H9 (cell line): ENCODE results near the gene PLD2. TPM values are rescaled to one million over a fixed set of nuclear protein-coding genes. Genes with fewer than 3 reads are reported as not detected.

ENCODE experiments used
- DNase-seq: peaks from one replicate; pipeline ENCODE4 v3.0.0-alpha.2; 2017
- H2AFZ ChIP-seq: one replicate; pipeline ENCODE4 v1.6.1; 2013; ENCODE audit warnings: mild to moderate bottlenecking, low read length, control low read depth, moderate library complexity
- H2AK5ac ChIP-seq: 2 replicates; pipeline ENCODE4 v1.6.1; 2013; ENCODE audit warnings: low read length, control low read depth, mixed read lengths; ENCODE audit not compliant: insufficient read length
- H2BK120ac ChIP-seq: one replicate; pipeline ENCODE4 v1.6.1; 2013; ENCODE audit warnings: low read depth, mild to moderate bottlenecking, low read length, control low read depth, inconsistent platforms; ENCODE audit not compliant: poor library complexity, severe bottlenecking
- H2BK12ac ChIP-seq: 2 replicates; pipeline ENCODE4 v1.6.1; 2013; ENCODE audit warnings: low read length, control low read depth, mixed read lengths, low read depth; ENCODE audit not compliant: insufficient read length
- H2BK15ac ChIP-seq: 2 replicates; pipeline ENCODE4 v1.6.1; 2013; ENCODE audit warnings: low read depth, low read length, control low read depth
- H2BK20ac ChIP-seq: one replicate; pipeline ENCODE4 v1.6.1; 2013; ENCODE audit warnings: low read depth, mild to moderate bottlenecking, low read length, control low read depth, inconsistent platforms; ENCODE audit not compliant: poor library complexity, severe bottlenecking
- H2BK5ac ChIP-seq: 2 replicates; pipeline ENCODE4 v1.6.1; 2013; ENCODE audit warnings: low read length, control low read depth, mixed read lengths; ENCODE audit not compliant: insufficient read length
- H3K14ac ChIP-seq: 2 replicates; pipeline ENCODE4 v1.6.1; 2013; ENCODE audit warnings: low read length, control low read depth; ENCODE audit not compliant: insufficient read depth
- H3K18ac ChIP-seq: 2 replicates; pipeline ENCODE4 v1.6.1; 2013; ENCODE audit warnings: low read depth, mild to moderate bottlenecking, mixed read lengths, low read length, control low read depth; ENCODE audit not compliant: insufficient read length
- H3K23ac ChIP-seq: 2 replicates; pipeline ENCODE4 v1.6.1; 2013; ENCODE audit warnings: low read length, control low read depth, mixed read lengths, low read depth; ENCODE audit not compliant: insufficient read length
- H3K23me2 ChIP-seq: 2 replicates; pipeline ENCODE4 v1.6.1; 2013; ENCODE audit warnings: low read depth, mild to moderate bottlenecking, mixed read lengths, low read length, control low read depth; ENCODE audit not compliant: insufficient read length, poor library complexity, severe bottlenecking
- H3K27ac ChIP-seq: 2 replicates; pipeline ENCODE4 v1.5.1; 2013; ENCODE audit warnings: low read length, control low read depth, mixed read lengths, low read depth; ENCODE audit not compliant: insufficient read length
- H3K27me3 ChIP-seq: 2 replicates; pipeline ENCODE4 v1.6.1; 2013; ENCODE audit warnings: low read length, control low read depth, inconsistent platforms; ENCODE audit not compliant: insufficient read depth
- H3K4ac ChIP-seq: 2 replicates; pipeline ENCODE4 v1.6.1; 2013; ENCODE audit warnings: low read depth, mild to moderate bottlenecking, control low read depth, inconsistent platforms, low read length, moderate library complexity
- H3K4me1 ChIP-seq: 2 replicates; pipeline ENCODE4 v1.6.1; 2013; ENCODE audit warnings: low read length, control low read depth, inconsistent platforms; ENCODE audit not compliant: insufficient read depth
- H3K4me2 ChIP-seq: 2 replicates; pipeline ENCODE4 v1.6.1; 2013; ENCODE audit warnings: low read length, control low read depth, mixed read lengths; ENCODE audit not compliant: insufficient read length, insufficient read depth
- H3K56ac ChIP-seq: 2 replicates; pipeline ENCODE4 v1.6.1; 2013; ENCODE audit warnings: low read depth, mild to moderate bottlenecking, mixed read lengths, low read length, control low read depth; ENCODE audit not compliant: insufficient read length
- H3K79me1 ChIP-seq: 2 replicates; pipeline ENCODE4 v1.6.1; 2013; ENCODE audit warnings: low read depth, mild to moderate bottlenecking, moderate library complexity, low read length, control low read depth, inconsistent platforms; ENCODE audit not compliant: insufficient read depth, poor library complexity, severe bottlenecking
- H3K79me2 ChIP-seq: 2 replicates; pipeline ENCODE4 v1.6.1; 2013; ENCODE audit warnings: low read length, control low read depth, inconsistent platforms; ENCODE audit not compliant: insufficient read depth
- H3K9ac ChIP-seq: 2 replicates; pipeline ENCODE4 v1.6.1; 2013; ENCODE audit warnings: low read length, control low read depth, mixed read lengths; ENCODE audit not compliant: insufficient read length; ENCODE audit errors: extremely low read depth
- H3K9me3 ChIP-seq: one replicate; pipeline ENCODE4 v1.6.1; 2013; ENCODE audit warnings: low read depth, low read length, inconsistent platforms; ENCODE audit not compliant: control insufficient read depth
- H3T11ph ChIP-seq: one replicate; pipeline ENCODE4 v1.6.1; 2013; ENCODE audit warnings: mild to moderate bottlenecking, low read length, control low read depth, inconsistent platforms
- H4K20me1 ChIP-seq: one replicate; pipeline ENCODE4 v1.6.1; 2013; ENCODE audit not compliant: control insufficient read depth, insufficient read length, insufficient read depth
- H4K5ac ChIP-seq: 2 replicates; pipeline ENCODE4 v1.6.1; 2013; ENCODE audit warnings: low read depth, mild to moderate bottlenecking, mixed read lengths, low read length, control low read depth; ENCODE audit not compliant: insufficient read length
- H4K8ac ChIP-seq: replicated peaks from 2 replicates; pipeline ENCODE4 v1.6.1; 2013; ENCODE audit warnings: low read length, control low read depth, mixed read lengths, low read depth; ENCODE audit not compliant: insufficient read length
- H4K91ac ChIP-seq: 2 replicates; pipeline ENCODE4 v1.6.1; 2013; ENCODE audit warnings: low read depth, mild to moderate bottlenecking, moderate library complexity, mixed read lengths, low read length, control low read depth; ENCODE audit not compliant: insufficient read length
- H3K27ac Mint-ChIP-seq, 3 experiments: 2 replicates in 2 of 3; 3 replicates in 1 of 3; pipeline ENCODE4 v1.8.0; 2020 to 2021; ENCODE audit warnings: mixed read lengths in 3 of 3, mild to moderate bottlenecking in 1 of 3, moderate library complexity in 1 of 3
- H3K27me3 Mint-ChIP-seq: 2 replicates; pipeline ENCODE4 v1.8.0; 2021; ENCODE audit warnings: low read depth, mild to moderate bottlenecking, moderate library complexity, mixed read lengths
- H3K36me3 Mint-ChIP-seq, 3 experiments: 2 replicates in 2 of 3; 3 replicates in 1 of 3; pipeline ENCODE4 v1.8.0; 2020 to 2021; ENCODE audit warnings: low read depth in 3 of 3, mixed read lengths in 3 of 3; ENCODE audit not compliant: insufficient read depth in 1 of 3
- H3K4me1 Mint-ChIP-seq, 2 experiments: 2 replicates each; pipeline ENCODE4 v1.8.0; 2020; ENCODE audit warnings: mixed read lengths in 2 of 2
- H3K4me3 Mint-ChIP-seq, 2 experiments: 2 replicates in 1 of 2; 3 replicates in 1 of 2; pipeline ENCODE4 v1.8.0; 2020 to 2021; ENCODE audit warnings: mild to moderate bottlenecking in 2 of 2, mixed read lengths in 2 of 2, moderate library complexity in 1 of 2
- H3K9me3 Mint-ChIP-seq, 2 experiments: 2 replicates in 1 of 2; 3 replicates in 1 of 2; pipeline ENCODE4 v1.8.0; 2020; ENCODE audit warnings: mild to moderate bottlenecking in 2 of 2, mixed read lengths in 2 of 2, moderate library complexity in 1 of 2
- CTCF ChIP-seq: fragments of 200-600 bp; sonication (generic); conservative IDR thresholded peaks from 3 replicates; pipeline ENCODE4 v1.8.0; 2021; ENCODE audit warnings: antibody characterized with exemption, mild to moderate bottlenecking
- WGBS: extraction: QIAGEN DNeasy Blood & Tissue Kit; methylation state at CpG from one replicate; pipeline ENCODE4 v1.1.7; 2013; ENCODE audit warnings: missing lambda C conversion rate, low lambda C conversion rate, mixed read lengths; ENCODE audit not compliant: insufficient read length; ENCODE audit errors: extremely low coverage; 5-methylcytosine and 5-hydroxymethylcytosine counted together
- total RNA-seq: library from RNA; stranded (reverse); gene quantifications from 2 replicates; pipeline ENCODE4 v1.2.1, GENCODE V29; 2021

Gene PLD2
- total RNA-seq, 1 experiment from 2014 or later: 63.3 TPM

- H3K14ac ChIP-seq: no peak overlapping the region
- H3K9me3 ChIP-seq: no peaks in the 10 kb centered on the region
- no peak overlapping the region for H2BK120ac ChIP-seq
- H4K20me1 ChIP-seq: no peaks in the 10 kb centered on the region
- H3K27me3 Mint-ChIP-seq: peaks cover 22% of the 10 kb centered on the region
- no peak overlapping the region for H3K4ac ChIP-seq
- no peaks in the 10 kb centered on the region for H3K9me3 Mint-ChIP-seq
- no peak for DNase-seq
- H3K4me2 ChIP-seq: no peak overlapping the region
- H2AFZ ChIP-seq: no peak overlapping the region
- H2BK15ac ChIP-seq: no peak overlapping the region
- no CpG with 5 or more reads among the region's 2 CpGs for WGBS
- H2AK5ac ChIP-seq: no peak overlapping the region
- no peak overlapping the region for H2BK12ac ChIP-seq
- H3K79me1 ChIP-seq: no peaks in the 10 kb centered on the region
- no peaks in the 10 kb centered on the region for H3K27me3 ChIP-seq
- TF ChIP-seq CTCF: no peak
- H3K79me2 ChIP-seq: no peaks in the 10 kb centered on the region
- H3K23ac ChIP-seq: no peak overlapping the region
- no peaks in the 10 kb centered on the region for H3K23me2 ChIP-seq
- no peak overlapping the region for H3T11ph ChIP-seq
- H3K27ac Mint-ChIP-seq: no peak overlapping the region
- H3K9ac ChIP-seq: no peak overlapping the region
- H4K8ac ChIP-seq: no peak overlapping the region
- no peak overlapping the region for H3K56ac ChIP-seq
- H4K91ac ChIP-seq: no peak overlapping the region
- no peaks in the 10 kb centered on the region for H3K36me3 Mint-ChIP-seq
- H3K4me3 Mint-ChIP-seq: no peak overlapping the region
- no peak overlapping the region for H3K18ac ChIP-seq
- H2BK5ac ChIP-seq: no peak overlapping the region
- no peaks in the 10 kb centered on the region for H3K4me1 ChIP-seq
- H3K4me1 Mint-ChIP-seq: no peaks in the 10 kb centered on the region
- no peak overlapping the region for H3K27ac ChIP-seq
- no peak overlapping the region for H4K5ac ChIP-seq
- H2BK20ac ChIP-seq: no peak overlapping the region
Measured at GRCh38 chr17:4769628-4770027, 37.3 kb upstream of the PLD2 start.
